Common myeloid progenitor, CD34-positive (primary cell): ENCODE data around the gene ZPLD1.

ENCODE experiments used
- CTCF ChIA-PET: fragments of 350-600 bp; sonication (Branson Sonifier 250); formaldehyde crosslinking; loops from one replicate; lab custom pipeline; 2021; ENCODE audit warnings: antibody characterized with exemption; lab: Charles Lee
- POLR2A ChIA-PET: fragments of 350-600 bp; sonication (Branson Sonifier 250); formaldehyde crosslinking; loops from one replicate; lab custom pipeline; 2021; ENCODE audit warnings: antibody characterized with exemption; lab: Charles Lee
- DNase-seq, 3 donors: peaks; one replicate each; pipeline versions ENCODE4 v3.0.0 to v3.0.0-alpha.2; 2013
- H3K27ac ChIP-seq, 2 experiments: 1 replicate in 1 of 2; 2 replicates in 1 of 2; pipeline ENCODE4 v1.7.0; 2013; ENCODE audit warnings: inconsistent platforms in 2 of 2, low read length in 2 of 2, mild to moderate bottlenecking in 2 of 2, low read depth in 1 of 2, moderate library complexity in 1 of 2; ENCODE audit not compliant: severe bottlenecking in 2 of 2, insufficient read depth in 1 of 2, poor library complexity in 1 of 2
- H3K27me3 ChIP-seq, 5 experiments: replicated peaks in 2 of 5; 1 replicate in 3 of 5; 2 replicates in 2 of 5; pipeline versions ENCODE4 v1.6.1 to v1.7.0; 2013; ENCODE audit warnings: low read length in 4 of 5, mild to moderate bottlenecking in 2 of 5, moderate library complexity in 2 of 5, inconsistent platforms in 1 of 5; ENCODE audit not compliant: insufficient read depth in 5 of 5, control insufficient read depth in 4 of 5
- H3K36me3 ChIP-seq, 4 experiments: 1 replicate in 2 of 4; 2 replicates in 2 of 4; pipeline versions ENCODE4 v1.6.1 to v1.7.0; 2013; ENCODE audit warnings: low read length in 3 of 4, control low read depth in 1 of 4, mild to moderate bottlenecking in 1 of 4; ENCODE audit not compliant: control insufficient read depth in 4 of 4, insufficient read depth in 4 of 4
- H3K4me1 ChIP-seq, 4 experiments: 1 replicate in 3 of 4; 2 replicates in 1 of 4; pipeline versions ENCODE4 v1.6.1 to v1.7.1; 2013; ENCODE audit warnings: low read length in 3 of 4, mild to moderate bottlenecking in 3 of 4, control low read depth in 1 of 4, inconsistent platforms in 1 of 4, moderate library complexity in 1 of 4; ENCODE audit not compliant: control insufficient read depth in 4 of 4, insufficient read depth in 4 of 4; ENCODE audit errors: control extremely low read depth in 1 of 4
- H3K4me3 ChIP-seq, 7 experiments: 1 replicate in 4 of 7; 2 replicates in 3 of 7; pipeline versions ENCODE4 v1.5.1 to v1.7.0; 2013; ENCODE audit warnings: mild to moderate bottlenecking in 7 of 7, low read length in 6 of 7, moderate library complexity in 6 of 7, inconsistent platforms in 2 of 7, low read depth in 2 of 7, control low read depth in 1 of 7; ENCODE audit not compliant: insufficient read depth in 4 of 7, control insufficient read depth in 1 of 7; ENCODE audit errors: extremely low read depth in 1 of 7
- H3K9me3 ChIP-seq, 5 experiments: 1 replicate in 4 of 5; 2 replicates in 1 of 5; pipeline versions ENCODE4 v1.6.1 to v1.7.1; 2013; ENCODE audit warnings: low read length in 4 of 5, mild to moderate bottlenecking in 2 of 5, inconsistent platforms in 1 of 5, low read depth in 1 of 5, moderate library complexity in 1 of 5; ENCODE audit not compliant: control insufficient read depth in 4 of 5, insufficient read depth in 2 of 5; ENCODE audit errors: control extremely low read depth in 1 of 5

Gene ZPLD1

DNA sequence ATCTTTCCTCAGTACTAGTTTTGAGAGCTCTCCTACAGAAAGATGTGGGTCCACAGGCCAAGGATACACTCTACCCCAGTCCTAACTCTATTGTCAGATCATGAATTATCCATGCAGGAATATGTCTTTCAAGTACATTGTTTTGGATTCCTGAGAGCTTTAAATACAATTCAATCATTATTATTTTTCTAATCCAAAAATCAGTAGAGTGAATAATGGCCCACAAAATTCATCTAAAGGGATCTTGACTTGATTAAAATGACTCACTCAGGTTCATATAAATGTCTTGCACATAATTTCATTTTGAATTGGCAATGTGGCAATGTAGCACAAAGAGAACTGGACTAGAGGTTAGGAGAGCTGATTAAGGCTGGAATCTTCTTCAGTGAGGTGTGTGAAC lies 93.9 kb downstream of the ZPLD1 start:
- Histone ChIP-seq H3K9me3 (no peaks in the 10 kb centered on the region), H3K27me3 (no peaks in the 10 kb centered on the region), H3K4me3 (no peak overlapping the region), H3K27ac (no peak overlapping the region), H3K4me1 (peaks cover 0 to 5% (median 1%) of the 10 kb centered on the region in 4 experiments), H3K36me3 (no peaks in the 10 kb centered on the region)
- DNase-seq, result no peak
- ChIA-PET CTCF (interaction anchor here (1.3 to 3.4 kb wide), 3 partner anchors 13 to 304 kb away, joined by 3 to 13 read pairs (median 5); no protein-coding TSS in a partner anchor), POLR2A (interaction anchor here (1.5 kb wide), 1 partner anchor 10 kb away, joined by 4 read pairs; no protein-coding TSS in a partner anchor)
